Endothelial cell of umbilical vein (primary cell): ENCODE data around the gene UBE2S. TPM values are rescaled to one million over a fixed set of nuclear protein-coding genes. Genes with fewer than 3 reads are reported as not detected.

ENCODE experiments used
- BruUV-seq: library from RNA; stranded (reverse); fragments of 400-500 nt; replicated peaks from 2 replicates; lab custom pipeline; 2021; lab: Mats Ljungman, UMichigan
- CTCF ChIA-PET: fragments of 300-600, 350-600 bp; sonication (Branson Sonifier 250); formaldehyde crosslinking; loops from one replicate; lab custom pipeline; 2021; ENCODE audit warnings: antibody characterized with exemption, inconsistent platforms; lab: Charles Lee
- POLR2A ChIA-PET: fragments of 300-600, 350-600 bp; sonication (Branson Sonifier 250); formaldehyde crosslinking; loops from one replicate; lab custom pipeline; 2021; ENCODE audit warnings: antibody characterized with exemption, inconsistent platforms; lab: Charles Lee
- DNase-seq: peaks from one replicate; pipeline ENCODE4 v3.0.0-alpha.2; 2011; ENCODE audit warnings: low read depth, low spot score
- FAIRE-seq: peaks from 2 replicates; lab custom pipeline; 2011; peaks lifted over from hg19 to GRCh38; lab: Jason Lieb, UNC
- H2AFZ ChIP-seq: 2 replicates; pipeline ENCODE4 v1.6.0; 2012; ENCODE audit warnings: low read depth, low read length, control low read depth, inconsistent platforms
- H3K27ac ChIP-seq: 2 replicates; pipeline ENCODE4 v1.5.1; 2011; ENCODE audit warnings: low read depth, mild to moderate bottlenecking, control low read depth, low read length, moderate library complexity; ENCODE audit not compliant: insufficient read depth
- H3K27me3 ChIP-seq, 2 experiments: 2 replicates each; pipeline versions ENCODE4 v1.6.0 to v1.6.1; 2011; ENCODE audit warnings: low read length in 2 of 2, mixed read lengths in 1 of 2; ENCODE audit not compliant: control insufficient read depth in 2 of 2, insufficient read depth in 2 of 2
- H3K36me3 ChIP-seq, 2 experiments: 2 replicates in 1 of 2; 3 replicates in 1 of 2; pipeline ENCODE4 v1.5.1; 2011; ENCODE audit warnings: low read length in 2 of 2, mild to moderate bottlenecking in 1 of 2, moderate library complexity in 1 of 2; ENCODE audit not compliant: control insufficient read depth in 2 of 2, insufficient read depth in 2 of 2; ENCODE audit errors: extremely low read depth in 1 of 2
- H3K4me1 ChIP-seq: 3 replicates; pipeline ENCODE4 v1.5.1; 2011; ENCODE audit warnings: mild to moderate bottlenecking, low read length; ENCODE audit not compliant: control insufficient read depth, insufficient read depth; ENCODE audit errors: extremely low read depth
- H3K4me2 ChIP-seq: 2 replicates; pipeline ENCODE4 v1.6.1; 2011; ENCODE audit warnings: low read length, control low read depth, mixed read lengths; ENCODE audit not compliant: insufficient read depth
- H3K4me3 ChIP-seq, 3 experiments: fragments of 200-600 bp in 1 of 3; sonication (generic), shearing (Covaris generic) in 1 of 3; replicated peaks in 1 of 3; 2 replicates each; pipeline ENCODE4 v1.5.1; 2011 to 2016; ENCODE audit warnings: control low read depth in 3 of 3, low read length in 3 of 3, mild to moderate bottlenecking in 2 of 3, inconsistent platforms in 1 of 3, low read depth in 1 of 3, moderate library complexity in 1 of 3; ENCODE audit not compliant: insufficient read depth in 1 of 3
- H3K79me2 ChIP-seq: 2 replicates; pipeline ENCODE4 v1.6.0; 2012; ENCODE audit warnings: low read length, inconsistent platforms; ENCODE audit not compliant: control insufficient read depth, insufficient read depth
- H3K9ac ChIP-seq: replicated peaks from 2 replicates; pipeline ENCODE3; 2011; ENCODE audit warnings: low read length, control low read depth; ENCODE audit not compliant: insufficient read depth; ENCODE audit errors: extremely low read depth
- H3K9me1 ChIP-seq: replicated peaks from 3 replicates; pipeline ENCODE4 v1.6.0; 2011; ENCODE audit warnings: mild to moderate bottlenecking, low read length; ENCODE audit not compliant: control insufficient read depth, insufficient read depth; ENCODE audit errors: extremely low read depth
- H3K9me3 ChIP-seq: replicated peaks from 2 replicates; pipeline ENCODE4 v1.5.1; 2012; ENCODE audit warnings: low read length, inconsistent platforms; ENCODE audit not compliant: control insufficient read depth, insufficient read depth
- H4K20me1 ChIP-seq: replicated peaks from 2 replicates; pipeline ENCODE3; 2011; ENCODE audit warnings: mild to moderate bottlenecking, low read length; ENCODE audit not compliant: control insufficient read depth, insufficient read depth; ENCODE audit errors: extremely low read depth
- CTCF ChIP-seq, 2 donors: IDR thresholded peaks; 1 replicate in 1 of 2; 2 replicates in 1 of 2; pipeline ENCODE4 v1.5.1; 2011; ENCODE audit warnings: low read length in 2 of 2, mild to moderate bottlenecking in 2 of 2, moderate library complexity in 2 of 2, control low read depth in 1 of 2, inconsistent platforms in 1 of 2, low read depth in 1 of 2; ENCODE audit not compliant: insufficient read depth in 1 of 2; ENCODE audit errors: extremely low read depth in 1 of 2
- EZH2 ChIP-seq: IDR thresholded peaks from 2 replicates; pipeline ENCODE4 v1.6.1; 2012; ENCODE audit warnings: borderline replicate concordance, low read depth, mild to moderate bottlenecking, moderate library complexity, low read length, inconsistent platforms; ENCODE audit not compliant: severe bottlenecking
- FOS ChIP-seq: IDR thresholded peaks from 2 replicates; pipeline ENCODE4 v1.6.1; 2011; ENCODE audit warnings: mild to moderate bottlenecking, low read length, moderate library complexity, borderline replicate concordance; ENCODE audit not compliant: insufficient read depth
- GATA2 ChIP-seq: IDR thresholded peaks from 2 replicates; pipeline ENCODE4 v1.7.0; 2011; ENCODE audit warnings: low read depth, mild to moderate bottlenecking, moderate library complexity, mixed read lengths, low read length; ENCODE audit not compliant: insufficient read length, insufficient read depth
- JUN ChIP-seq: IDR thresholded peaks from 2 replicates; pipeline ENCODE4 v1.6.1; 2011; ENCODE audit warnings: borderline replicate concordance, low read depth; ENCODE audit not compliant: insufficient read length, insufficient read depth
- MAX ChIP-seq: IDR thresholded peaks from 2 replicates; pipeline ENCODE4 v1.6.1; 2011; ENCODE audit not compliant: insufficient read depth, insufficient read length
- MYC ChIP-seq: IDR thresholded peaks from one replicate; pipeline ENCODE4 v1.6.1; 2011; ENCODE audit warnings: mild to moderate bottlenecking, low read depth, low read length
- POLR2A ChIP-seq: IDR thresholded peaks from 2 replicates; pipeline ENCODE4 v1.6.1; 2012; ENCODE audit warnings: low read depth, mild to moderate bottlenecking, control low read depth, low read length
- POLR2AphosphoS5 ChIP-seq: IDR thresholded peaks from 2 replicates; pipeline ENCODE4 v1.6.1; 2012; ENCODE audit warnings: low read depth, mild to moderate bottlenecking, control low read depth, low read length, moderate library complexity; ENCODE audit not compliant: insufficient read depth
- dilution Hi-C: fragments of 300-500 bp; cut with MboI; formaldehyde crosslinking; loops from one replicate; pipeline ENCODE4 v1.15.0; 2019; ENCODE audit warnings: low sequenced_read_pairs; ENCODE audit not compliant: extremely low pct_ligation_motif_present
- intact Hi-C: fragments of 100-400 bp; cut with micrococcal nuclease; formaldehyde crosslinking; loops from one replicate; pipeline ENCODE4 v1.10.0; 2022
- polyA plus RNA-seq, 4 experiments: library from polyadenylated mRNA; depleted of rRNA in 3 of 4; stranded (reverse) in 3 of 4; unstranded in 1 of 4; fragments of >200 nt; gene quantifications; 2 replicates each; pipeline versions ENCODE4 v1.2.1 to v1.2.3, GENCODE V29; 2011 to 2012; ENCODE audit warnings: missing spikeins in 1 of 4
- total RNA-seq: library from RNA; stranded (reverse); gene quantifications from 2 replicates; pipeline ENCODE4 v1.2.3, GENCODE V29; 2021

The UBE2S gene
- total and polyA plus RNA-seq, 2 donors (not counting 3 experiments of a cell fraction or from before 2014, with no cell fraction given): 183 to 257 TPM

- no peak for TF ChIP-seq CTCF (IDR thresholded peaks at IDR 0.05; ENCODE audit: extremely low read depth in 1 of 2, insufficient read depth in 1 of 2, low read depth in 1 of 2, low read length in 2 of 2)
- TF ChIP-seq POLR2A: no peak
- no peak for TF ChIP-seq GATA2
- TF ChIP-seq JUN: no peak
- no peak for TF ChIP-seq FOS
- TF ChIP-seq POLR2AphosphoS5: no peak
- no peak for TF ChIP-seq MYC
- no peak for TF ChIP-seq EZH2
- no peak for TF ChIP-seq MAX
- H3K4me3 ChIP-seq: no peak overlapping the region
- no peak overlapping the region for H3K27ac ChIP-seq
- H3K9me1 ChIP-seq: no peaks in the 10 kb centered on the region
- no peaks in the 10 kb centered on the region for H3K9me3 ChIP-seq
- FAIRE-seq: no peak
- no peaks in the 10 kb centered on the region for H3K36me3 ChIP-seq
- H4K20me1 ChIP-seq: no peaks in the 10 kb centered on the region
- no peak for DNase-seq
- no peaks in the 10 kb centered on the region for H3K79me2 ChIP-seq
- H3K9ac ChIP-seq: no peak overlapping the region
- H3K4me2 ChIP-seq: no peak overlapping the region
- CTCF ChIA-PET: interaction anchor here (0.9 to 1.2 kb wide), 3 partner anchors 23 to 303 kb away, joined by 3 to 6 read pairs (median 3); no protein-coding TSS in a partner anchor
- no peak overlapping the region for H2AFZ ChIP-seq
- no TSS peak for BruUV-seq
- intact Hi-C loops (no loop called here), dilution Hi-C loops (no loop called here)
- peaks cover 41 to 42% of the 10 kb centered on the region in 2 experiments for H3K27me3 ChIP-seq
- POLR2A ChIA-PET: no interaction called here
- no peaks in the 10 kb centered on the region for H3K4me1 ChIP-seq
Measured at GRCh38 chr19:55444646-55445045, 37.1 kb upstream of the UBE2S start.
